GM15510 (cell line): ENCODE results near the gene FITM1.

ENCODE experiments used
- POLR2A ChIP-seq: IDR thresholded peaks from 3 replicates; pipeline ENCODE4 v1.6.1; 2011; ENCODE audit warnings: borderline replicate concordance; ENCODE audit not compliant: insufficient read length; ENCODE audit errors: extremely low read depth

FITM1 gene

DNA sequence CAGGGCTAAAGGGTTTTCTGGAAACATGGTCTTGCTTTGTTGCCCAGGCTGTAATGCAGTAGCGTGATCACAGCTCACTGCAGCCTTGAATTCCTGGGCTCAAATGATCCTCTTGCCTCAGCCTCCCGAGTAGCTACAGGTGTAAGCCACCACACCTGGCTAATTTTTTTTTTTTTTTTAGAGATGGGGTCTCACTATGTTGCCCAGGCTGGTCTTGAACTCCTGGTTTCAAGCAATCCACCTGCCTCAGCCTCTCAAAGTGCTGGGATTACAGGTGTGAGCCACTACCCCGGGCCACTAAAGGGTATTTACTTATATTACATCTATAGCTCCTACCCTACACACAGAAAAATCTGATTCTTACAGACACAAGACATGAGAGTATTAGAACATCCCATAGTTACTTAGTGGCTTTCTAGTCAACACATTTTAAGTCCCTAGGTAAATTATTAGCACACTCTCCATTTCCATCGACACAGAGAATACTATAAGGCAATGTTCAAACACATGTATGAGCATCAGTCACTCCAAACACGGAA, 22.1 kb upstream of the FITM1 start:
- TF ChIP-seq POLR2A, result no peak

DNA sequence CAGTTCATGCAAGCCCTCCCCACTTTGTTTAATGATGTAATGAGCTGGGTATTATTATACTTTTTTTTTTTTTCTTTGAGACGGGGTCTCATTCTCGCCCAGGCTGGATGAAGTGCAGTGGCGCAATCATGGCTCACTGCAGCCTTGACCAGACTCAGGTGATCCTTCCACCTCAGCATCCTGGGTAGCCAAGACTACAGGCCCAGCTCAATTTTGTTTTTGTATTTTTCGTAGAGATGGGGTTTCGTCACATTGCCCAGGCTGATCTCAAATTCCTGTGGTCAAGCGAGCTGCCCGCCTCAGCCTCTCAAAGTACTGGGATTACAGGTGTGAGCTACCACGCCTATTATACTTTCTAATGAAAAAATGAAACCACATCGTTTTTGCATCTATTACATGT, 20.4 kb upstream of the FITM1 start:
- no peak for TF ChIP-seq POLR2A

GRCh38 chr14:24110523-24110922, 19.9 kb upstream of the FITM1 start:
- no peak for TF ChIP-seq POLR2A

DNA sequence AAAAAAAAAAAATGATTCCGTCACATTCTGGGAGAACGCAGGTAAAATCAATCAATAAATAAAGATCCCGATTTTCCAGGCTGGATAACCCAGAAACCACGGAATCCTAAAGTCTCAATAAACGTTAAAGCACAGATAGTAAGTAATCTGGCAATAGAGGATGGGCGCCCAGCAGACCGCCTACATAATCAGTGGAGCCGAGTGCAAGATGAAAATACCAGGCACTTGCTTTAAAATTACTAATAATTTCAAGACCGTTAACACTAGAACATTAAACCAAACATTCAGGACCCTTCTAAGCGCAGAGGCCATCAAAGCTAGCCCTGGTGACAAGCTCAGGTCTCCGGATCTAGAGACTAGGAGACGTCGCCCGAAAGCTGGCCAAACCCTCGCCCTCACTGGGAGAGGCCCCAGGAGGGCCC, 17.1 kb upstream of the FITM1 start:
- TF ChIP-seq POLR2A, result no peak

- TF ChIP-seq POLR2A, result peak; percentile 86
These were observed 16.5 kb upstream of the FITM1 start for GRCh38 chr14:24113801-24114531.

DNA sequence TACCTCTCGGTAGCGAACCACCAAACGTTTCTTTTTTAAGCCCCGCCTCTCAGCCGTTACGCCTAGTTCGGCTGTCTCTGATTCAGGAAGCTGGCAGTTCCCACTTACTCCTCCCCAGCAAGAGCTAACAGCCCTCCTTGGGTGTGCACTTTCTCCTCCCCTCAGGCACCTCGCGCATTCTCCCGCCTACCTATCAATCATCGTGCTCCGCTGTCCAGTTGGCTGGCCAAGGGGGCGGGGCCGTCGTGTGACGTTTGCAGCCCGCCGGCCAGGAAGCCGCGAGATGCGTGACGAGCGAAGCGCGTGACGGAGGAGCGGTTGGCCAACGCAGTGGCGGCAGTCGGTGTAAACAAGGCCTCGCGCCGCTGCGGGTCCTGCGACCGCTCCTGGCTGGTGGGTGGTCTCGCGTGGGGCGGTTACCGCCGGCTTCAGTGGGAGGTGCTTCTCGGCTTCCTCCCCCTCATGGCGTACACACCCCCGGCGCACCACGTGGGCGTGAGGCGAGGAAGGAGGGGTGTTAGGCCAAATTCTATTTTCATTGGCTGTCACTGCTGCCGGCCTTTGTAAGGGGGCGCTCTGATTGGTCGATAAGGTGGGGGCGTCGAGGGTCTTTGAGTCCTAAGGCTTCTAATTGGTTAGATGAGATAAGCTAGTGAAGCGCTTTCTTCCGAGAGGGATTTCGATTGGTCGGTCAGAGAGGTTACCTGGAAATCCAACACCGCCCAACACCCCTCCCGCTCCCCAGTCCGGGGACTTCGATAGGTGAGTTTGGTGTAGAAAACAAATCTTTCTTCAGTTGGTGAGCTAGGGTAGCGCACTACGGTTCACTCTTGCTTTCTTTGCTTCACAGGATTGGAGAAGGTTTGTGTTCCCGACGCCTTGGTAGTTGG, 15.7 kb upstream of the FITM1 start, which contains the start of the genes DCAF11 and NRL:
Gene DCAF11, plus strand, starts transcription at position 246 of the 890 bp plus-strand sequence. CDS start 818 bp downstream, outside the sequence.
Gene NRL, minus strand, starts transcription at position 418 of the 890 bp plus-strand sequence. CDS start 32,101 bp downstream, outside the sequence.
- TF ChIP-seq POLR2A, result no peak

- TF ChIP-seq POLR2A, result no peak
These were observed 14.9 kb upstream of the FITM1 start for GRCh38 chr14:24115422-24116127.

DNA sequence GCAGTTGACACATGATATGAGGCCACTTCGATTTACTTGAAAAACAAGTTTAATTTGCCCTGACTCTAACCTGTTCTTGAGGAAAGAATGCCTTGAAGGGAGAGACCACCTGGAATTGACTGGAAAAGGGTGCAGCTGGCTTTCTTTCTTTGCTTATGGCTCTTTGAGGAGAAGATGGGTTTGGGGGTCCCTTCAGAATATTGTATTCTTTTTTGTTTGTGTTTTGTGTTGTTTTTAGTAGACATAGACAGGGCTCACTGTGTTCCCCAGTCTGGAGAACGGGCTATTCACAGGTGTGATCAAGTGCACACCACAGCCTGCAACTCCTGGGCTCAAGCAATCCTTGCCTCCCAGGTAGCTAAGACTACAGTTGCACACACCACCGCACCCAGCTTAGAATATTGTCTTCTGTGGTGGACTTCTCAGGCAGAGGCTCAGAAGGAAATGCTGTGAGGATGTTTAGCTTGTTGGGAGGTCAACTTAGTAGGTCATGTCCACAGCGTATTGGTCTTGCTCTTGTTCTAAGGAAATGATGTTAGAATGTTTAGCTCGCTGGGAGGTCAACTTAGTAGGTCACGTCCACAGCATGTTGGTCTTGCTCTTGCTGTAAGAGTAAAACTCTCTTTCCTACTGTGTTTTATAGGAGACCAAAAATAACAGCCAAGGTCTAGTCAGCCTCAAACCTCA, 14.2 kb upstream of the FITM1 start:
- no peak for TF ChIP-seq POLR2A

DNA sequence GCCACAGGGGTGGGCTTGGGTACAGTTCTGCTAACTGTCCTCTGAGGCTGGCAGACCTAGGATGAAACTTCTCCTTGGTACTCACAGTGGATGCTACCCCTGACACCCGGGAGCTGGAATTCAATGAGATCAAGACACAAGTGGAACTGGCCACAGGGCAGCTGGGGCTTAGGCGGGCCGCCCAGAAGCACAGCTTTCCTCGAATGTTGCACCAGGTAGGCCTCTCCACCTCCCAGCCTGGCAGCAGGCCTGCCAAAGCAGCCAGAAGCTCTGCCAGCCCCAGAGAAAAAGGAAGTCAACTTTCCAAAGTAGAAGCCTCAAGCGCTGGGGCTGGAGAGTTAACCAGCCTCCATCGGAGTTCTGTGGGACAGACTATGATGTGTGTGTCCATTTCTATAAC, 13.3 kb upstream of the FITM1 start:
- TF ChIP-seq POLR2A, result no peak

DNA sequence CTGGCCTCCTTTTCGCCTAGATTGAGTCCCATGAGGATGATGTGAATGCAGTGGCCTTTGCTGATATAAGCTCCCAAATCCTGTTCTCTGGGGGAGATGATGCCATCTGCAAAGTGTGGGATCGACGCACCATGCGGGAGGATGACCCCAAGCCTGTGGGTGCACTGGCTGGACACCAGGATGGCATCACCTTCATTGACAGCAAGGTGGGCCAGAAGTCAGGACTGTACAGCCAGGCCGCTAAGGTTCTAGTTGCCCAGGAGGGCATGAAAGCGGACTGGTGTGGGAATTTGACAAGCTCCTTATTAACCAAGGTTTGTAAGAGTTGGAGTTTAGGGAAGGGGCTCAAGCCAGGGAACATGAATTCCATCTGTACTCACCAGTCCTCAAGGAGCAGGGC, 10.8 kb upstream of the FITM1 start:
- TF ChIP-seq POLR2A, result no peak

- TF ChIP-seq POLR2A, result no peak
These were observed 9.2 kb upstream of the FITM1 start for GRCh38 chr14:24121210-24121609.

- no peak for TF ChIP-seq POLR2A
These were observed 8.0 kb upstream of the FITM1 start for GRCh38 chr14:24122416-24122815.

DNA sequence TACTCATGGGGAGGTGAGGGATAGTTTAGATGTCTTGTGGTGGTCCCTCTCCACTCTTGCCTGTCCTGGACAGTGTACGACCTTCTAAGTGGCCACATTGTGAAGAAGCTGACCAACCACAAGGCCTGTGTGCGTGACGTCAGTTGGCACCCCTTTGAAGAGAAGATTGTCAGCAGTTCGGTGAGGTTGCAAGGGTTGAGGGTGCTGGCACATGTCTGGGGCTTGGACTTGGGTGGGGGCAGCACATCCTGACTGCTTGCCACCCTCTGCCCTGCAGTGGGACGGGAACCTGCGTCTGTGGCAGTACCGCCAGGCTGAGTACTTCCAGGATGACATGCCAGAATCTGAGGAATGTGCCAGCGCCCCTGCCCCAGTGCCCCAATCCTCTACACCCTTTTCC, 7.6 kb upstream of the FITM1 start:
- TF ChIP-seq POLR2A, result no peak
